ENCODE data around the gene CD247.

The CD247 gene

GRCh38 chr1:167554028-167554779, 35.9 kb upstream of the CD247 start:
- ATAC-seq: peak; percentile 31
- TF ChIP-seq RARB (CRISPR knock-in tag; IDR thresholded peaks at IDR 0.05): no peak
- TF ChIP-seq GLIS3 (CRISPR knock-in tag; IDR thresholded peaks at IDR 0.05): no peak

GRCh38 chr1:167553136-167554027, 35.1 kb upstream of the CD247 start, which contains the start of gene CREG1:
TSS of gene CREG1 (minus strand) at chr1:167553762.
- peak; percentile 100 for ATAC-seq
- TF ChIP-seq, protein P1, sequence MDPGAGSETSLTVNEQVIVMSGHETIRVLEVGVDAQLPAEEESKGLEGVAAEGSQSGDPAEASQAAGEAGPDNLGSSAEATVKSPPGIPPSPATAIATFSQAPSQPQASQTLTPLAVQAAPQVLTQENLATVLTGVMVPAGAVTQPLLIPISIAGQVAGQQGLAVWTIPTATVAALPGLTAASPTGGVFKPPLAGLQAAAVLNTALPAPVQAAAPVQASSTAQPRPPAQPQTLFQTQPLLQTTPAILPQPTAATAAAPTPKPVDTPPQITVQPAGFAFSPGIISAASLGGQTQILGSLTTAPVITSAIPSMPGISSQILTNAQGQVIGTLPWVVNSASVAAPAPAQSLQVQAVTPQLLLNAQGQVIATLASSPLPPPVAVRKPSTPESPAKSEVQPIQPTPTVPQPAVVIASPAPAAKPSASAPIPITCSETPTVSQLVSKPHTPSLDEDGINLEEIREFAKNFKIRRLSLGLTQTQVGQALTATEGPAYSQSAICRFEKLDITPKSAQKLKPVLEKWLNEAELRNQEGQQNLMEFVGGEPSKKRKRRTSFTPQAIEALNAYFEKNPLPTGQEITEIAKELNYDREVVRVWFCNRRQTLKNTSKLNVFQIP (CRISPR knock-in tag; IDR thresholded peaks at IDR 0.05; ENCODE audit: borderline replicate concordance, low read depth): no peak
- TF ChIP-seq CSRNP3 (CRISPR knock-in tag; IDR thresholded peaks at IDR 0.05): no peak
- 0 out of 2 replicates have a peak, but pooled peaks have one; percentile 17 for TF ChIP-seq ZFP3 (CRISPR knock-in tag; IDR thresholded peaks at IDR 0.05)
- 0 out of 2 replicates have a peak, but pooled peaks have one; percentile 73 for TF ChIP-seq CSDC2 (CRISPR knock-in tag; IDR thresholded peaks at IDR 0.05)

DNA sequence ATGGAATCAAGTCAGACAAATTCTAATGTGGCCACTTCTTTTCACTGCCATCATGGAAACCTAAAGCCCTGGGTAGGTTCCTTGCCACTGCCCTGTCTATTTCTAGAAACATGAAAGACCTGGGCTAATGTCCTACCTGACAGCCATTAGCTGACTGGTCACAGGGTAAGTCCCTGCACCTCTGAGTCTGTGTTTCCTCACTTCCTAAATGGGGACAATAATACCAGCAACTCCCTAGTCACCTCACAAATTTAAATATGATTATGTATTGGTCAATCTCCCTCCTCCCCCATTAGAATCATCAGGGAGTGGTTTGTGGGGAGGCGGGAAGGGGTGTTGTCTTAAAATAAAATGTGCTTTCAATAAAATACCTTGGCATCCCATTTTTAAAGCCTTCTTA, 33.0 kb upstream of the CD247 start:
- ATAC-seq: no peak
- no peak for TF ChIP-seq ZC3H10 (CRISPR knock-in tag; IDR thresholded peaks at IDR 0.05)

GRCh38 chr1:167548059-167548932, 30.0 kb upstream of the CD247 start:
- TF ChIP-seq ZC3H10 (CRISPR knock-in tag; IDR thresholded peaks at IDR 0.05) (no peak), ZFP3 (CRISPR knock-in tag; IDR thresholded peaks at IDR 0.05) (no peak), ZNF8 (CRISPR knock-in tag; IDR thresholded peaks at IDR 0.05) (no peak), RARB (CRISPR knock-in tag; IDR thresholded peaks at IDR 0.05) (no peak), TOX (CRISPR knock-in tag; IDR thresholded peaks at IDR 0.05; ENCODE audit: borderline replicate concordance) (no peak), ISL1 (CRISPR knock-in tag; IDR thresholded peaks at IDR 0.05) (no peak), ZNF565 (CRISPR knock-in tag; conservative IDR thresholded peaks at IDR 0.05; ENCODE audit: low read depth) (no peak), PATZ1 (CRISPR knock-in tag; IDR thresholded peaks at IDR 0.05; ENCODE audit: borderline replicate concordance) (no peak), CSDC2 (CRISPR knock-in tag; IDR thresholded peaks at IDR 0.05) (no peak), GLIS3 (CRISPR knock-in tag; IDR thresholded peaks at IDR 0.05) (no peak), ESRRG (CRISPR knock-in tag; IDR thresholded peaks at IDR 0.05) (no peak), TSHZ2 (CRISPR knock-in tag; IDR thresholded peaks at IDR 0.05) (no peak), BACH2 (CRISPR knock-in tag; IDR thresholded peaks at IDR 0.05; ENCODE audit: borderline replicate concordance) (no peak), SNAI2 (CRISPR knock-in tag; IDR thresholded peaks at IDR 0.05) (no peak)
- TF ChIP-seq, protein P1 (CRISPR knock-in tag; IDR thresholded peaks at IDR 0.05; ENCODE audit: borderline replicate concordance, low read depth): no peak
- no peak for ATAC-seq
